ENCODE measurements around the gene TTLL5. TPM values are rescaled to one million over a fixed set of nuclear protein-coding genes. Genes with fewer than 3 reads are reported as not detected.

The TTLL5 gene
- total RNA-seq, 4 donors from 2014 or later, result 32.4 to 183 (median 40.6) TPM

DNA sequence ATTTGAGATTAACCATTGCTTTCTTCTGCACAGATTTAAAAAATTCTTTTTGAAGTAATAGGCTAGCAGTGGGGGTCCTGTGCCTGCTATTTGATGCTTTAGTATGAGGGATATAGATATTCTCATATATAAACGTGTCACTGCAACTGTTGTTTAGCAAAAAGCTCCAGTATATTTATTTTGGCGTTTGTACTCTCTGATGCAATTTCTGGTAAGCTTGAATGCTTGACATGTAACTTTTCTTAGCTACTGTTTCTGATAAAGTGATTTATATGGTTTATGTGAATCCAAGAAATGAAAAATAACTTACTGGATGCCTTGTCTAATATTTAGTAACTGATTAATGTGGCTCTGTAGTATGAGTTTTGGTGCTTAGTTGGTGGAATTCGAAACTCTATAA, 77.1 kb downstream of the TTLL5 start:
- Histone ChIP-seq H3K27ac (no peak overlapping the region), H3K4me1 (no peaks in the 10 kb centered on the region), H3K4me3 (no peak overlapping the region), H3K36me3 (no peaks in the 10 kb centered on the region), H3K27me3 (no peaks in the 10 kb centered on the region), H3K9me3 (no peaks in the 10 kb centered on the region)
- TF ChIP-seq, protein P1, sequence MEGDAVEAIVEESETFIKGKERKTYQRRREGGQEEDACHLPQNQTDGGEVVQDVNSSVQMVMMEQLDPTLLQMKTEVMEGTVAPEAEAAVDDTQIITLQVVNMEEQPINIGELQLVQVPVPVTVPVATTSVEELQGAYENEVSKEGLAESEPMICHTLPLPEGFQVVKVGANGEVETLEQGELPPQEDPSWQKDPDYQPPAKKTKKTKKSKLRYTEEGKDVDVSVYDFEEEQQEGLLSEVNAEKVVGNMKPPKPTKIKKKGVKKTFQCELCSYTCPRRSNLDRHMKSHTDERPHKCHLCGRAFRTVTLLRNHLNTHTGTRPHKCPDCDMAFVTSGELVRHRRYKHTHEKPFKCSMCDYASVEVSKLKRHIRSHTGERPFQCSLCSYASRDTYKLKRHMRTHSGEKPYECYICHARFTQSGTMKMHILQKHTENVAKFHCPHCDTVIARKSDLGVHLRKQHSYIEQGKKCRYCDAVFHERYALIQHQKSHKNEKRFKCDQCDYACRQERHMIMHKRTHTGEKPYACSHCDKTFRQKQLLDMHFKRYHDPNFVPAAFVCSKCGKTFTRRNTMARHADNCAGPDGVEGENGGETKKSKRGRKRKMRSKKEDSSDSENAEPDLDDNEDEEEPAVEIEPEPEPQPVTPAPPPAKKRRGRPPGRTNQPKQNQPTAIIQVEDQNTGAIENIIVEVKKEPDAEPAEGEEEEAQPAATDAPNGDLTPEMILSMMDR (IDR thresholded peaks at IDR 0.05), result no peak
- no peak for TF ChIP-seq POLR2A (IDR thresholded peaks at IDR 0.05)
- intact Hi-C loops (cut with DNase I; ENCODE audit: low total_unique reads), result no loop called here
- no peak for DNase-seq

DNA sequence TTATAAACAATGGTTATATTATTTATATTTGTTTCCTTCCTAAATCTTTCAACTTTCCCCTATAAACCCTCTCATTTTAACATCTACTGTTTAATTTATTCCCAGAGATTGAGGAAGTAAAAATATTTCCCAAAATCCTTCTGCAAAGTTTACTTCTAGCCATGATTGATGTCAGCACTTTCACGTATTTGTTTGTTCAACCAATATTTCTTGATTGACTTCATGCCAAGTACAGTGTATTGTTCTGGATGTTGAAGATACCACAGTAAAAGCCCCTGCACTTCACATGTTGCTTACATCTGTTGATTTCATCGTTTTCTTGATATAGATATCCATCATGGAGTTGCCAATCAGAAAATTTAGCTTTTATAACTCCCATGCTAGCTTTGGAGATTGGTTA, 81.8 kb downstream of the TTLL5 start:
- Histone ChIP-seq H3K9me3 (peaks cover 0 to 7% of the 10 kb centered on the region in 2 donors), H3K4me1 (no peaks in the 10 kb centered on the region), H3K36me3 (peaks cover 0 to 2% of the 10 kb centered on the region in 2 donors), H3K27ac (no peak overlapping the region), H3K4me3 (no peak overlapping the region), H3K27me3 (no peaks in the 10 kb centered on the region)
- intact Hi-C loops (cut with DNase I; ENCODE audit: low total_unique reads), result no loop called here
- DNase-seq, result no peak
- TF ChIP-seq, protein P1 (IDR thresholded peaks at IDR 0.05), result no peak
- no peak for TF ChIP-seq POLR2A (IDR thresholded peaks at IDR 0.05)

DNA sequence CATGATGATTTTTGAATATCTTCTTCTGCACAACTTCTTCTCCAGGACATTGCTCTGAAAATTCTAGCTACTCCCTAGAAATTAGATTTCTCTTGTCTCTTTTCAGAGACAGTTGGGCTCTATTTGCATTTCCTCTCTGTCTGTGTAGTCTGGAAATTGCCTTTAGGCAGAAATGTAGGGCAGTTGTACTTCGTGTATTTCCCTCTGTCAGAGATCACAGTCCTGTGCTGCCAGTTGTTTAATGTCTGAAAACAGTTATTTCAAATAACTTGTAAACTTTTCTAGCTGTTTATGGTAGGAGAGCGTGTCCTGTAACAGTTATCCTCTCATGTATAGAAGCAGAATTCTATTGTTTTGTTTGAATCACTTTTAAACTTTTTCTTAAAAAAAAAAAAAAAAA, 86.9 kb downstream of the TTLL5 start:
- no peak for DNase-seq
- TF ChIP-seq, protein P1 (IDR thresholded peaks at IDR 0.05), result no peak
- no peak for TF ChIP-seq POLR2A (IDR thresholded peaks at IDR 0.05)
- H3K4me1 ChIP-seq, result no peaks in the 10 kb centered on the region
- H3K9me3 ChIP-seq, result peaks cover 0 to 7% of the 10 kb centered on the region in 2 donors
- peaks cover 0 to 2% of the 10 kb centered on the region in 2 donors for H3K36me3 ChIP-seq
- no peaks in the 10 kb centered on the region for H3K27me3 ChIP-seq
- intact Hi-C loops (cut with DNase I; ENCODE audit: low total_unique reads), result no loop called here
- H3K27ac ChIP-seq, result no peak overlapping the region
- H3K4me3 ChIP-seq, result no peak overlapping the region

DNA sequence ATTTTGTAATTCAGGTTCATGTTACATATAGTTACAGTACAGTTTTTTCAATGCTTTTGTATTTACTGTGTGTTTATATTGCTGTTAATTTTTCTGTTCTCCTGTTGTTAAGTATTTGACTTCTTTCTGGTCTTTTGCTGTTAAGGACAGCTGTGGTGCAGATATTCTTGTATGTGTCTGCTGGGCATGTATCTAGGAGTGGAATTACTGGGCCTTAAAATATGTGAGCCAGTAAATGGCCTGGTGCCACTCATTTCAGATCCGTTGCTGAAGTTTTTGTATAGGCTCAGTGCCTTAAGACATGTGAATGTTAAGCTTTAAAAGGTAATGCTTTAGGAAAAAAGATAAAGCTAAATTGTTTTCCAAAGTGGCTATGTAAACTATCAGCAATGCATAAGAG, 87.3 kb downstream of the TTLL5 start:
- Histone ChIP-seq H3K27me3 (no peaks in the 10 kb centered on the region), H3K4me1 (no peaks in the 10 kb centered on the region), H3K36me3 (peaks cover 0 to 2% of the 10 kb centered on the region in 2 donors), H3K9me3 (peaks cover 0 to 7% of the 10 kb centered on the region in 2 donors), H3K4me3 (no peak overlapping the region), H3K27ac (no peak overlapping the region)
- intact Hi-C loops (cut with DNase I; ENCODE audit: low total_unique reads), result no loop called here
- no peak for DNase-seq
- TF ChIP-seq, protein P1 (IDR thresholded peaks at IDR 0.05), result no peak
- TF ChIP-seq POLR2A (IDR thresholded peaks at IDR 0.05), result no peak

DNA sequence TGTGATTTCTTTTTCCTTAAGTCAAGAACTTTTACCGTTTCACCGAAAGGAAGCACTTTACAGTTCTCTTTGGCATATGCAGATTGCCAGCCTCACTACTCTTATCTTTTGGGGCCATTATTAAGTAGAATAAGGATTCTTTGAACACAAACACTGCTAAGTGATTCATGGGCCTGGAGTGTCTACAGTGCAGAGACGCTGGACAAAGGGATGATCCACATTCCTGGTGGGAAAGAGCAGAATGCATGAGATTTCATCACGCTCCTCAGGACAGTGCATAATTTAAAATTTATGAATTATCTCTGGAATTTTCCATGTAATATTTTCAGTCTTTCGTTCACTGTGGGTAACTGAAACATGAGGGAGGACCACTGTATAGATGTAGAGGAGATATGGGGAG, 90.2 kb downstream of the TTLL5 start:
- intact Hi-C loops (cut with DNase I; ENCODE audit: low total_unique reads), result no loop called here
- no peaks in the 10 kb centered on the region for H3K36me3 ChIP-seq
- H3K27ac ChIP-seq, result peak overlapping the region; percentile 49 to 78
- no peak for DNase-seq
- peaks cover 0 to 7% of the 10 kb centered on the region in 2 donors for H3K9me3 ChIP-seq
- H3K27me3 ChIP-seq, result no peaks in the 10 kb centered on the region
- no peak for TF ChIP-seq POLR2A (IDR thresholded peaks at IDR 0.05)
- TF ChIP-seq, protein P1 (IDR thresholded peaks at IDR 0.05), result no peak
- no peaks in the 10 kb centered on the region for H3K4me1 ChIP-seq
- H3K4me3 ChIP-seq, result no peak overlapping the region
